ENCODE data around the gene PAQR8. TPM values are rescaled to one million over a fixed set of nuclear protein-coding genes. Genes with fewer than 3 reads are reported as not detected.

PAQR8 gene
- total RNA-seq, 1 experiment from 2014 or later: 3.6 TPM

DNA sequence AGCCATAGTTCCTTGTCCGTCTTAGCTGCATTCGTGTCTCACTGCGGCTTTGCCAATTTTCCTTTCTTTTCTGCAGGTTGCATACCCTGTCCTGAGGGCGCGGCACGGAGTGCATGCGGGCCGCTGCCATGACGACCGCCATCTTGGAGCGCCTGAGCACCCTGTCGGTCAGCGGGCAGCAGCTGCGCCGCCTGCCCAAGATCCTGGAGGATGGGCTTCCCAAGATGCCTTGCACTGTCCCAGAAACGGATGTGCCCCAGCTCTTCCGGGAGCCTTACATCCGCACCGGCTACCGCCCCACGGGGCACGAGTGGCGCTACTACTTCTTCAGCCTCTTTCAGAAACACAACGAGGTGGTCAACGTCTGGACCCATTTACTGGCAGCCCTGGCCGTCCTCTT, 41.1 kb downstream of the PAQR8 start:
- Histone ChIP-seq H3K9me3 (ENCODE audit: control insufficient read depth, insufficient read depth, low read depth, low read length) (no peaks in the 10 kb centered on the region), H3K27ac (ENCODE audit: low read length) (no peak overlapping the region), H3K4me1 (ENCODE audit: control insufficient read depth, insufficient read depth, low read length) (no peaks in the 10 kb centered on the region; the same call in 1 of the 2 replicates), H3K4me3 (ENCODE audit: low read depth in 2 of 2, low read length in 2 of 2) (no peak overlapping the region), H3K36me3 (ENCODE audit: control insufficient read depth, insufficient read depth, low read length) (no peaks in the 10 kb centered on the region), H3K27me3 (ENCODE audit: control insufficient read depth, insufficient read depth, low read length) (no peaks in the 10 kb centered on the region)
- DNase-seq (ENCODE audit: low read depth, low spot score) (no peak), ATAC-seq (no peak)
- no TSS peak for BruUV-seq (replicated peaks)
- TF ChIP-seq, protein P1, sequence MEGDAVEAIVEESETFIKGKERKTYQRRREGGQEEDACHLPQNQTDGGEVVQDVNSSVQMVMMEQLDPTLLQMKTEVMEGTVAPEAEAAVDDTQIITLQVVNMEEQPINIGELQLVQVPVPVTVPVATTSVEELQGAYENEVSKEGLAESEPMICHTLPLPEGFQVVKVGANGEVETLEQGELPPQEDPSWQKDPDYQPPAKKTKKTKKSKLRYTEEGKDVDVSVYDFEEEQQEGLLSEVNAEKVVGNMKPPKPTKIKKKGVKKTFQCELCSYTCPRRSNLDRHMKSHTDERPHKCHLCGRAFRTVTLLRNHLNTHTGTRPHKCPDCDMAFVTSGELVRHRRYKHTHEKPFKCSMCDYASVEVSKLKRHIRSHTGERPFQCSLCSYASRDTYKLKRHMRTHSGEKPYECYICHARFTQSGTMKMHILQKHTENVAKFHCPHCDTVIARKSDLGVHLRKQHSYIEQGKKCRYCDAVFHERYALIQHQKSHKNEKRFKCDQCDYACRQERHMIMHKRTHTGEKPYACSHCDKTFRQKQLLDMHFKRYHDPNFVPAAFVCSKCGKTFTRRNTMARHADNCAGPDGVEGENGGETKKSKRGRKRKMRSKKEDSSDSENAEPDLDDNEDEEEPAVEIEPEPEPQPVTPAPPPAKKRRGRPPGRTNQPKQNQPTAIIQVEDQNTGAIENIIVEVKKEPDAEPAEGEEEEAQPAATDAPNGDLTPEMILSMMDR (IDR thresholded peaks at IDR 0.05): no peak
- TF ChIP-seq TCF7L2 (IDR thresholded peaks at IDR 0.05; ENCODE audit: low read depth, low read length): no peak
- no peak for TF ChIP-seq POLR2AphosphoS5 (IDR thresholded peaks at IDR 0.05; ENCODE audit: low read depth, low read length)
- TF ChIP-seq, protein P2, sequence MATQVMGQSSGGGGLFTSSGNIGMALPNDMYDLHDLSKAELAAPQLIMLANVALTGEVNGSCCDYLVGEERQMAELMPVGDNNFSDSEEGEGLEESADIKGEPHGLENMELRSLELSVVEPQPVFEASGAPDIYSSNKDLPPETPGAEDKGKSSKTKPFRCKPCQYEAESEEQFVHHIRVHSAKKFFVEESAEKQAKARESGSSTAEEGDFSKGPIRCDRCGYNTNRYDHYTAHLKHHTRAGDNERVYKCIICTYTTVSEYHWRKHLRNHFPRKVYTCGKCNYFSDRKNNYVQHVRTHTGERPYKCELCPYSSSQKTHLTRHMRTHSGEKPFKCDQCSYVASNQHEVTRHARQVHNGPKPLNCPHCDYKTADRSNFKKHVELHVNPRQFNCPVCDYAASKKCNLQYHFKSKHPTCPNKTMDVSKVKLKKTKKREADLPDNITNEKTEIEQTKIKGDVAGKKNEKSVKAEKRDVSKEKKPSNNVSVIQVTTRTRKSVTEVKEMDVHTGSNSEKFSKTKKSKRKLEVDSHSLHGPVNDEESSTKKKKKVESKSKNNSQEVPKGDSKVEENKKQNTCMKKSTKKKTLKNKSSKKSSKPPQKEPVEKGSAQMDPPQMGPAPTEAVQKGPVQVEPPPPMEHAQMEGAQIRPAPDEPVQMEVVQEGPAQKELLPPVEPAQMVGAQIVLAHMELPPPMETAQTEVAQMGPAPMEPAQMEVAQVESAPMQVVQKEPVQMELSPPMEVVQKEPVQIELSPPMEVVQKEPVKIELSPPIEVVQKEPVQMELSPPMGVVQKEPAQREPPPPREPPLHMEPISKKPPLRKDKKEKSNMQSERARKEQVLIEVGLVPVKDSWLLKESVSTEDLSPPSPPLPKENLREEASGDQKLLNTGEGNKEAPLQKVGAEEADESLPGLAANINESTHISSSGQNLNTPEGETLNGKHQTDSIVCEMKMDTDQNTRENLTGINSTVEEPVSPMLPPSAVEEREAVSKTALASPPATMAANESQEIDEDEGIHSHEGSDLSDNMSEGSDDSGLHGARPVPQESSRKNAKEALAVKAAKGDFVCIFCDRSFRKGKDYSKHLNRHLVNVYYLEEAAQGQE (IDR thresholded peaks at IDR 0.05; ENCODE audit: insufficient read depth in 1 of 2, low read depth in 2 of 2, low read length in 1 of 2): no peak
- no peak for TF ChIP-seq SIN3A (IDR thresholded peaks at IDR 0.05; ENCODE audit: borderline replicate concordance, insufficient read depth, low read depth, low read length)
- CTCF ChIA-PET: no interaction called here
- POLR2A ChIA-PET: no interaction called here
- in situ Hi-C loops (cut with HindIII; ENCODE audit: low pct_unique_long_range_greater_than_20kb, low sequenced_read_pairs) (loop anchor here (10.0 kb wide), 1 partner anchor 118 kb away; the partner anchor contains the start of gene MCM3), intact Hi-C loops (cut with micrococcal nuclease; ENCODE audit: unreplicated experiment) (no loop called here)

DNA sequence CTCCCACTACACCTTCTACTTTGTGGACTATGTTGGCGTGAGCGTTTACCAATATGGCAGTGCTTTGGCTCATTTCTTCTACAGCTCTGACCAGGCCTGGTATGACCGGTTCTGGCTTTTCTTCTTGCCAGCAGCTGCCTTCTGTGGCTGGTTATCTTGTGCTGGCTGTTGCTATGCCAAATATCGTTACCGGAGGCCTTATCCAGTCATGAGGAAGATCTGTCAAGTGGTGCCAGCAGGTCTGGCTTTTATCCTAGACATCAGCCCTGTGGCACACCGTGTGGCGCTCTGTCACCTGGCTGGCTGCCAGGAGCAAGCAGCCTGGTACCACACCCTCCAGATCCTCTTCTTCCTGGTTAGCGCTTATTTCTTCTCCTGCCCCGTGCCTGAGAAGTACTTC, 41.7 kb downstream of the PAQR8 start:
- Histone ChIP-seq H3K4me3 (ENCODE audit: low read depth in 2 of 2, low read length in 2 of 2) (no peak overlapping the region), H3K27ac (ENCODE audit: low read length) (no peak overlapping the region), H3K27me3 (ENCODE audit: control insufficient read depth, insufficient read depth, low read length) (no peaks in the 10 kb centered on the region), H3K4me1 (ENCODE audit: control insufficient read depth, insufficient read depth, low read length) (no peaks in the 10 kb centered on the region; the same call in 1 of the 2 replicates), H3K9me3 (ENCODE audit: control insufficient read depth, insufficient read depth, low read depth, low read length) (no peaks in the 10 kb centered on the region), H3K36me3 (ENCODE audit: control insufficient read depth, insufficient read depth, low read length) (no peaks in the 10 kb centered on the region)
- intact Hi-C loops (cut with micrococcal nuclease; ENCODE audit: unreplicated experiment): no loop called here
- no peak for DNase-seq (ENCODE audit: low read depth, low spot score)
- ChIA-PET CTCF (no interaction called here), POLR2A (no interaction called here)
- TF ChIP-seq, protein P2 (IDR thresholded peaks at IDR 0.05; ENCODE audit: insufficient read depth in 1 of 2, low read depth in 2 of 2, low read length in 1 of 2): no peak
- TF ChIP-seq, protein P1 (IDR thresholded peaks at IDR 0.05): no peak
- TF ChIP-seq SIN3A (IDR thresholded peaks at IDR 0.05; ENCODE audit: borderline replicate concordance, insufficient read depth, low read depth, low read length): no peak
- BruUV-seq (replicated peaks): no TSS peak
- no peak for ATAC-seq
- in situ Hi-C loops (cut with HindIII; ENCODE audit: low pct_unique_long_range_greater_than_20kb, low sequenced_read_pairs): loop anchor here (10.0 kb wide), 1 partner anchor 119 kb away; the partner anchor contains the start of gene MCM3

All from Panc1 (cell line).